NCI-H1092 (cell line): ENCODE data around the gene CARMIL1.
"Not testable (repeated sequence)": the region's sequence is repeated elsewhere in the genome, so short reads cannot be mapped to it uniquely, and the experiment has no call there.

Experiments used
- DNase-seq: peaks from one replicate; lab custom pipeline; 2025; lab: John Stamatoyannopoulos, UW

CARMIL1 gene

DNA sequence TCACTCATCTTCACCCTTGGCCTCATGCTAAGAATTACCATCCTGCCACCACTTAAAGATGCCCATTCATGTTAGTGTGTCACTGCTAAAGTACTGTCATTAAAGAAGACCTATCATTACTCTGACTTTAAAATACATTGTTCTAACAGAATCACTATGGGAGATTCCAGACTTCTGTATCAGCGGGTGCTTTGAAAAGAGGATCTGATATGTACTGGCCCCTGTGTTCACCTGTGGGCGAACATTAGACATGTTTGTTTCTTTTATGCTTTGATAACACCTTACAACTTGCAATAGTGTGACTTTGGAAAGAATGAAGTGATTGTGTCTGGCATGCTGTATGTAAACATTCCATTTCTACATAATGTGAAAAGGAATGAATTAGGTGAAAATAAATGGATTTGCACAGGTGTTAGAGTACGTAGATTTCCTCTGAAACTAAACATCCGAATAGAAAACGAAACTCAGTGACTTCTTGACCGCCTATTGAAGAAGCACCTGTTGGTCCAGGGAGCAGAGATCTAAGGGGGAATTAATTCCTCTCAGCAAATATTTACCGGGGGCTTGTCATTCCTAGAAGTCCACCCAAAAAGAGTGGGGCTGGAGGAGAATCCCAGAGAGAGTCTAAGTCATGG is 132.3 kb downstream of the CARMIL1 start:
- no peak for DNase-seq

DNA sequence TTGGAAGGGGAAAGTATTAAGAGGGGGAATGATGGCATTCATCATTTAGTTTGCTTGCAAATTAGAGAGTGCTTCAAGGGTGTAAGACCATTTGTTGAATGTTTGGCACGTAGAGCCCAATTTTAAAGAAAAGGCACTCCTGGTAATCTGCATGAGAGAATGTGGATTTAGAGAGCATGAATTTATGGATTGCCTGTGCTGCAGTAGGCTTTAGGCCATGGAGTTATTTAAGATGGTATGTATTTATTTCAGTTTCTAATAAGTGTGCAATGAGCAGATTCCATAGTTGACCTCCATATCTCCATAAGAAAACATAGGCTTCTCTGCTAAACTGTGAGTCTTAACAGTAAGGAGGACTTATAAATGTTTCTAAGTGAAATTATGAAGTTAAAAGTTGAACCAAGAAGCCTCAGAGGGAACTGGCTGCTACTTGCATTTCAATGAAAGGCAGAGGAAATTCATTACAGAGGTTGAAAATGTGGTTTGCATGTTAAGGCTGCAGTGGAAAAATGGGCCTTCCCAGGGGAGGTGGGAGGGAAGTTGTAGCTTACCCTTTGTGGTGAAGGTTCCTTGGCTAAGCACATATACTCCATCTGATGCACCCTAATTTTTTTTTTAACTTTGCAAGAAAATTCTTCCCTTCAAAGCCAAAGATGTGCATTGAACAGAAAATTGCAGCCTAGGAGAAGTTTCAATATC is 134.2 kb downstream of the CARMIL1 start:
- DNase-seq: no peak

DNA sequence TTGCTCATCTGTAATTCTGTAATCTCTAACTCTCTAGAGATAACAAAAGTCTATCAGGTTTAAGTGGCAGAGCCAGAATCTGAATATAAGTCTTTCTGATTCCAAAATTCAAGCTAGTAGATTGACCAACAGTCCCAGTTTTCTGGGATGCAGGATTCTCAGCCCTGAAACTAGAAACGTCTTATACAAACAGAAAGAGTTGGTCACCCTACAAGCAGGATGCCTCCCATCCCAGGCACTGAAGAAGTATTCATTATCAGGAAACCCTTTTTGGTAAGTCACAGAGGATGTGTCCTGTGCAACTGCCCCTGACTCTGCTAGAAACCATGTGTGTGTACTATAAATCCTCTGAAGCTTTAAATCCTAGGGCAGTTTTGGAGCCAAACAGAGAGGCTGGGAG is 135.0 kb downstream of the CARMIL1 start:
- no peak for DNase-seq

- no peak for DNase-seq
These were observed 135.6 kb downstream of the CARMIL1 start for GRCh38 chr6:25414755-25415154.

DNA sequence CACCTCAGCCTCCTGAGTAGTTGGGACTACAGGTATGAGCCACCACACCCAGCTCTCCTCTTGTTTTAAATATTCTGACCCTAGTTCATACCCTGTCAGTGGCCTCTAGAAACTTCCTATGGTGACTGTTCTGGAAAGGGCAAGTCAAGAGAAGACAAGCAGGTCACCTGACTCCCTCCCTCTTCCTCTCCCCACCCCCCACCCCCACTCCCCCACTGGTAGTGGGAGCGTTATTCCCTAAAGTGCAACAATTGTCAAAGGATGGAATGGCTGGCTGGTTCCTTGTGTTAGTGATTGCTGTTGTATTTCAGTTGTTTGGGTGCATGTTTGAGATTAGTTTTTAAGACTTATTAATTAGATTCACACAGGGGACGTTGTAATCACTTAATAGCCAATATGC is 136.1 kb downstream of the CARMIL1 start:
- no peak for DNase-seq

GRCh38 chr6:25415701-25416100 is 136.5 kb downstream of the CARMIL1 start:
- DNase-seq: no peak

DNA sequence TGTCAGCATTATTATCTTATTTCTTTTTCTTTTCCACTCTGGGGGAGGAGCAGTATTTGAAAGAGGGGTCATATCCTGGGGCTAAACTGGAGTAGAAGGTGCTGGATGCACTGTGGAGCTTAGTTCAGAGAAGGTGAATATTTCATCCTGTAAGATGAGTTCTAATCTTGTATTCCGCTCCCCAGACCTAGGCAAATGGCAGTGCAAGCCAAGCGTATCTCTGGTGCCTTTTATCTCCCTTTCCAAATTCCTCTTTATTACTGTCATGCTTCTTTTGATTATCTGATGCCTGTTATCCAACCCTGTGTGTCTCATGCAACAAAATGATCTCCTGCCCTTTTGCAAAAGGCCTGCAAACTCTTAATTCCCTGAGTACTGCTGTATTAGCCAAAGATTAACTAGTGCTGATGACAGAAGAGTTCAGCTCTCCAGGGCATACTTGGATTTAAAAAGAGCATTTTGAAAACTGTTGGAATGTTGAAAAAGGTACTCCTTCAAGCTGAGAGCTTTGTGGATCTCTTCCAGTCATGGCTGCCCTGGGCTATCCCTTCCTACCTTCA is 138.0 kb downstream of the CARMIL1 start:
- no peak for DNase-seq

GRCh38 chr6:25418454-25419052 is 139.4 kb downstream of the CARMIL1 start:
- no peak for DNase-seq

- DNase-seq: no peak
These were observed 140.7 kb downstream of the CARMIL1 start for GRCh38 chr6:25419879-25420278.

DNA sequence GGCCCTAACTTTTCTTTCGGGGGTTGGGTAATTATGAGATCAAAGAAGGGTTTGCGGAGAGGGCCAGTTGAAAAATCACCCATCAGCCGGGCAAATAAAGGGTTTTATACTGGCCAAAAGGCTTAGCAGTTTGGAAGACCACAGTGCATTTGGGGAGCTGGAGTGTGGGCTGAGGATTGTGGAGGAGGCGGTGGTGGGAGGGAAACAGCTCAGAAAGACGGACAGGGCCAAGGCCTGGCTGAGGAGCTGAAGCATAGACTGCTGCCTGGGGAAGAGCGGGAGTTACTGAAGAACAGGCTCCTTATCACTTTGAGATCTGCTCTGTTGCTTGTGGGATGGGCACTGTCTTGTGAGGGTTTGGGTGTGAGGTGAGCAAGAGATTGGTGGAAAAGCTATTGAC is 144.2 kb downstream of the CARMIL1 start:
- no peak for DNase-seq

DNA sequence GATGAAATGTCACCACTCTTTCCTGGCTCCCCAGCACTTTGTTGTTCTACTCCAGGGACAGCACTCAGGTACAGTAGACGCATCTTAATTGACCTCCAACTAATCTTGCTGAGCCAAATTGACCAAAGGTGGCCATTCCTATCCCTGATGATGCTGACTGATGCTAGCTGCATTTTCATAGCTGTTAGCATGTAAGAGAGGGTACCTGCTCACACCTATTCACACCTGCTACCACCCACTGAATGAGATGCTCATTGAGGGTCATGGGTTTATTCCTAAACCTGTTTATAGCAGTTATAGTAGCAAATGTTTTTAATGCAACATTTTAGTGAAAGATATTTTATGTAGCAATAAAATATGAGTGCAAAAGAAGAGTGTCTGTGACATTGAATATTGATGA is 145.1 kb downstream of the CARMIL1 start:
- DNase-seq: no peak

DNA sequence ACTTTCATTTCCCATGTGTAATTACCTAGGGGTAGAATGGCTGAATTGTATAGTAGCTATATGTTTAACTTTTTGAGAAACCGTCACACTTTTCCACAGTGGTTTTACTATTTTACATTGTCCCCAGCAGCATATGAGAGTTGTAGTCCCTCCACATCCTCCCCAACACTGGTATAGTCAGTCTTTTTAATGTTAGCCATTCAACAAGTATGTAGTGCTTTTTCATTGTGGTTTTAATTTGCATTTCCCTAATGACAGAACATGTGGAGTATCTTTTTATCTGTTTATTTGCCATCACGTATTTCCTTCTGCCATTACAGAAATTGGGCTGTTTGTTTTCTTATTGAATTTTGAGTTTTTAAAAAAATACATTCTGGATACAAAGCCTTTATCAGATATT is 148.4 kb downstream of the CARMIL1 start:
- DNase-seq: no peak

DNA sequence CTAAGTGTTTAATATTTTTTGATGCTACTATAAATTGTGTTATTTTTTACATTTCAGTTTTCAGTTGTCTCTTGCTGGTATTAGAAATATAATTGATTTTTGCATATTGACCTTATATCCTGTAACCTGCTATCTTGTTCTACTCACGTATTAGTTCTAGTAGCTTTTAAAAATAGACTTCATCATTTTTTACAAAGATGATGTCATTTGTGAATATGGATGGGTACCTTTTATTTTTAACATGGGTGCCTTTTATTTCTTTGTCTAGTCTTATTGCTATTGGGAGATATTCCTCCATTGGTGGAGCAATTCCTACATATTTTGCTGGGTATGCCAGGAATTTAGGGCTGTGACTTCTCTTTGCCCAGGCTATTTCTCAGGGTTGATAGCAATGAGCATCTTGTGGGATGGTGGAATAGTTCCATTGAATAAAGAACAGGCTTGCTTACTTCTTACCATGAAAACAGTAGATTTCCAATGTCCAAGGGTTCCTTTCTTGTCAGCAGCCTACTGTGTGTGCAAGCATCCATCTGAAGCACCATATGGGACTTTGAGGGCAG is 149.7 kb downstream of the CARMIL1 start:
- no peak for DNase-seq

GRCh38 chr6:25431306-25431974 is 152.3 kb downstream of the CARMIL1 start:
- no peak for DNase-seq

GRCh38 chr6:25431975-25432307 is 152.8 kb downstream of the CARMIL1 start:
- no peak for DNase-seq

GRCh38 chr6:25434921-25435320 is 155.7 kb downstream of the CARMIL1 start:
- DNase-seq: no peak

- no peak for DNase-seq
These were observed 156.3 kb downstream of the CARMIL1 start for GRCh38 chr6:25435416-25435985.

GRCh38 chr6:25436760-25437159 is 157.6 kb downstream of the CARMIL1 start:
- DNase-seq: no peak

DNA sequence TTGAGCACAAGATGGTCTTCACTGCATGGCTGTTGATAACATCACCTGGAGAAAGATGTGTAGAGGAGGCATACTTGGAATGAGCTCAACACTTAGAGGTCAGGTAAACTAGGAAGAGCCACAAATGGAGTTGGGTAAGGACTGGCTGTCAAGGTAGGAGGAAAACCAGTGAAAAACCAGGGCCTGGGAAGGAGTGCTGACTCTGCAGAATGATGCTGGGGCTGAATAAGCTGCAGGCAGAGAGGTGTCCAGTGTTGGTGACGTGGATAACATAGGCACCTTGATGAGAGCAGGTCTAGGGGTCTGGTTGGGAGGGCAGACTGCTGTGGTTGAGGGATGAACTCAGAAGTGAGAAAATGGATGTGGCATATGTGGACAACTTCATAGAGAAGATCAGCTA is 160.2 kb downstream of the CARMIL1 start:
- no peak for DNase-seq

DNA sequence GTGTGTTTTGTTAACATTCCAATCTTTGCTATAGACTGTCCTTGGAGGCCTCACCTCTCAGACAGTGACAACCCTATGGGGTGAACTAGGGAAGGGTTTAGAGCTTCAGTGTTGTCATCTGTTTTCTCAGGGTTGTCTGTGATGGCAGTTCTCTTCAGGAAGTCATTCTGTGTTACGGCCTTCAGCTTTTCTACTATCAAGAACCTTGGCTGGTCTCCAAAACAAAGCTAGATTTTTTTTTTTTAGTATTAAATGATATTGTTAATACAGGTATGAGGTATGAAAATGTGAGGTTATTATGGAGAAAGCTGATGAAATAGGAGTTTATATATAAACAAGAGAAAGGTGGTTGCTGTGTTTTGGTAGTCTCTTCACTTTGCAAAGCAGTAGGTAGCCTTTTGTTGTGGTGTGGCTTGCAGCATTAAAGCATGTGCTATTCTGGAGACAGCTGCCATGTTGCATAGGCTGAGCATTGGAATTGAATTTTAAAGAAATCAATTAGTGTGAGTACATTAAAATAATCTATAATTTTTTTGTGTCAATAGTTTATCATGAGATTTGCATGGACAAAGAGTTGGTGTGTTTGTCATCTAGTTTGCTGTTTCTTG is 162.6 kb downstream of the CARMIL1 start:
- no peak for DNase-seq

DNA sequence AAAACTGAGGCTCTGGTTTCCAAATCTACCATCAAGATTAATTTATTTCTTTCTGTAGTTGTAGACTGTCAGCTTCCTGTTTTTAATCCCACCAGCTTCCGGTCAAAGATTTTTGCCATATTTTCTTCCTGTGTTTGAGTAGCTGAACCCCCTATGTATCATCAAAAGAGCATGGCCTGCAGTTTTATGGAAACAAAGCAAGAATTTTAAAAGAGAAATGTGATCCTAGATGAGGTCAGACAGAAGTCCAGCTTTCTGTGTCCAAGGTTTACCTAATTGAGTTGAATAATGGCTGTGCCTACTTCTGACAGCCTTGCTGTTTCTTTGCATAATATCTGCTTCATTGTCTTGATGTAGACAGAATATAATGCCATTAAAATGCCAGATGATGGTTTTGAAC is 163.7 kb downstream of the CARMIL1 start:
- DNase-seq: no peak

DNA sequence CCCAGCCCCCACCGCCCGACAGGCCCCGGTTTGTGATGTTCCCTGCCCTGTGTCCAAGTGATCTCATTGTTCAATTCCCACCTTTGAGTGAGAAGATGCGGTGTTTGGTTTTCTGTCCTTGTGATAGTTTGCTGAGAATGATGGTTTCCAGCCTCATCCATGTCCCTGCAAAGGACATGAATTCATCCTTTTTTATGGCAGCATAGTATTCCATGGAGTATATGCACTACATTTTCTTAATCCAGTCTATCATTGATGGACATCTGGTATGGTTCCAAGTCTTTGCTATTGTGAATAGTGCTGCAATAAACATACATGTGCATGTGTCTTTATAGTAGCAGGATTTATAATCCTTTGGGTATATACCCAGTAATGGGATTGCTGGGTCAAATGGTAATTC is 165.3 kb downstream of the CARMIL1 start:
- not testable (repeated sequence) for DNase-seq
